ENCODE results near the gene ARHGAP33.

Gene ARHGAP33

DNA sequence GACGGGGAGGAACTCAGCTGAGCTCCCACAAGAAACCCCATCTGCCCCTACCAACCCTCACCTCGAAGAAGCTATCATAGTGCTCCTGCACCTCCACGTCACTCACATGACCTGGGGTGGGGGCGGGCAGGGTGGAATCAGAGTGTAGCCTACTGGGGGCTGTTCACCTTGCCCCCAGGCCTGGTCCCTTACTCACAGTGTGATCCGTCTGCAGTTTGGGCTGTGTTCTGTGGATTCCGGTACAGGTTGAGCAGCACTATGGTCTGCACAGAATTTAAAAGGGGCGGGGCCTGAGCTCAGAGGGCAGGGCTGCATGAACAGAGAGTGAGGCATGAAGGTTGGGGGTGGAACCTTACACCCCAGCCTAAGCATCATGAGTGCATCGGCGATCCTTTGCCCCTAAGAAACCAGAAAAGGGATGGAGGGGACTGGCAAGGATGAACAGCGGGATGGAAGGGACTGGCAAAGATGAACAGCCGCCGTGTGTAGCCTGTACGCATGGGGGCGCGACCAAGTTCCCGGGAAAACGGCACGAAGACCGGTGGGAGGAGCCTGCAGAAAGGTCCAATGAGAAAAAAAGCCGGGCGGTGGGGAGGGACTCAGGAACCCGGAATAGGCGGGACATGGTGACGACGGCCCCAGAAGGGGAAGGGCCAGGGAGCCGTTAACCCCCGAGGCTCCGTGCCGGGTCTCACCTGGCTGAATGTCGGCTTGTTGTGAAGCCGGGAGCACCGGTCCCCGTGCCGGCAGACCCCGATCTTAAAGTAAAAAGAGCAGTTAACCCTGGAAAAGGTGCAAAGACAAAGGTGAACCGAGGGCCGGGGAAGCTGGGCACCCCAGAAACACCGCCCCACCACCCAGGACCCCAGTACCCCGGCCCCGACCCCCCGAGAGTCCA, 30.7 kb upstream of the ARHGAP33 start:
- peak overlapping the region; percentile 85 for H3K4me3 ChIP-seq (ENCODE audit: low read length, poor library complexity, severe bottlenecking)
- no peaks in the 10 kb centered on the region for H4K20me1 ChIP-seq (ENCODE audit: insufficient read depth, low read length, poor library complexity, severe bottlenecking)
- peaks cover 24% of the 10 kb centered on the region for H3K4me1 ChIP-seq (ENCODE audit: insufficient read depth, low read length, poor library complexity, severe bottlenecking)
- H3K27me3 ChIP-seq (ENCODE audit: insufficient read depth, low read length, poor library complexity, severe bottlenecking) = no peaks in the 10 kb centered on the region
- TF ChIP-seq, protein P1, sequence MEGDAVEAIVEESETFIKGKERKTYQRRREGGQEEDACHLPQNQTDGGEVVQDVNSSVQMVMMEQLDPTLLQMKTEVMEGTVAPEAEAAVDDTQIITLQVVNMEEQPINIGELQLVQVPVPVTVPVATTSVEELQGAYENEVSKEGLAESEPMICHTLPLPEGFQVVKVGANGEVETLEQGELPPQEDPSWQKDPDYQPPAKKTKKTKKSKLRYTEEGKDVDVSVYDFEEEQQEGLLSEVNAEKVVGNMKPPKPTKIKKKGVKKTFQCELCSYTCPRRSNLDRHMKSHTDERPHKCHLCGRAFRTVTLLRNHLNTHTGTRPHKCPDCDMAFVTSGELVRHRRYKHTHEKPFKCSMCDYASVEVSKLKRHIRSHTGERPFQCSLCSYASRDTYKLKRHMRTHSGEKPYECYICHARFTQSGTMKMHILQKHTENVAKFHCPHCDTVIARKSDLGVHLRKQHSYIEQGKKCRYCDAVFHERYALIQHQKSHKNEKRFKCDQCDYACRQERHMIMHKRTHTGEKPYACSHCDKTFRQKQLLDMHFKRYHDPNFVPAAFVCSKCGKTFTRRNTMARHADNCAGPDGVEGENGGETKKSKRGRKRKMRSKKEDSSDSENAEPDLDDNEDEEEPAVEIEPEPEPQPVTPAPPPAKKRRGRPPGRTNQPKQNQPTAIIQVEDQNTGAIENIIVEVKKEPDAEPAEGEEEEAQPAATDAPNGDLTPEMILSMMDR (conservative IDR thresholded peaks at IDR 0.05; ENCODE audit: low read length) = peak; percentile 48
- no peak for TF ChIP-seq EZH2phosphoT487 (IDR thresholded peaks at IDR 0.05; ENCODE audit: borderline replicate concordance)
- peak overlapping the region; percentile 69 for H2AFZ ChIP-seq (ENCODE audit: low read length)
- H3F3A ChIP-seq (ENCODE audit: low read depth) = no peaks in the 10 kb centered on the region
- H3K36me3 ChIP-seq (ENCODE audit: insufficient read depth, low read length) = no peaks in the 10 kb centered on the region
- H3K9me2 ChIP-seq (replicated peaks; ENCODE audit: low read depth, low read length) = no peaks in the 10 kb centered on the region
- peak overlapping the region; percentile 92 for H3K9ac ChIP-seq (ENCODE audit: low read depth, low read length, poor library complexity, severe bottlenecking)
- peaks cover 16% of the 10 kb centered on the region for H3K79me2 ChIP-seq (ENCODE audit: insufficient read depth, low read length)
- peak overlapping the region; percentile 72 for H3K4me2 ChIP-seq (ENCODE audit: low read depth, low read length, poor library complexity, severe bottlenecking)
- no peaks in the 10 kb centered on the region for H3K9me3 ChIP-seq (ENCODE audit: insufficient read depth, low read depth, low read length)

DNA sequence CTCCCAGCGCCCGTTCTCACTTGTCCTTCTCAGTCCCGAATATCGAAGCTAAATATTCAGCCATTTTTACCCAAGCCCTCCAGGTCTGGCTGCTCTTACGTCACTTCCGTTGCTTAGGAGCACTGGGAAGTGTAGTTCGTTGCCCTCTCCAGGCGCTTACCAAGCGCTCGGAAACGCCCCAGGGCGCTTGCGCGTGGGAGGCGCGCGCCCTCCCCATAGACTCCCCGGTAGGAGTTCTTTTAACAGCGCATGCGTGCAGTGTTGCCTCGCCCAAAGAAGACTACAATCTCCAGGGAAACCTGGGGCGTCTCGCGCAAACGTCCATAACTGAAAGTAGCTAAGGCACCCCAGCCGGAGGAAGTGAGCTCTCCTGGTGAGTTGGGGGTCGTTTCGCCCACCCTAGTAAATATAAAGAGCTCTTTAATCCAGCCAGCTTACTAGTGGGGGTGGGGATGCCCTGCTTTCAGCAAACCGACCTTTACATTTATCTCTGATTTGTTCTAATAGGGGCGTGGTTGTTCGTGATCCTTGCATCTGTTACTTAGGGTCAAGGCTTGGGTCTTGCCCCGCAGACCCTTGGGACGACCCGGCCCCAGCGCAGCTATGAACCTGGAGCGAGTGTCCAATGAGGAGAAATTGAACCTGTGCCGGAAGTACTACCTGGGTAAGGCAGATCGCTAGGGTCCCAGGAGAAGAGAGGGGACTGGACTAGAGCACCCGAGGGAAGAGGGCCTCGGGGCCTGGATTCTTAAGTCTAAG, 29.9 kb upstream of the ARHGAP33 start, which contains the start of the genes PSENEN and U2AF1L4:
PSENEN (plus strand) TSS at position 324 of the 759 bp plus-strand sequence; CDS start at position 604, 280 bp downstream.
U2AF1L4 (minus strand) TSS at position 91 of the 759 bp plus-strand sequence; CDS start at position 64, 27 bp downstream.
- Histone ChIP-seq H4K20me1 (ENCODE audit: insufficient read depth, low read length, poor library complexity, severe bottlenecking) (no peaks in the 10 kb centered on the region), H3K9me2 (replicated peaks; ENCODE audit: low read depth, low read length) (no peaks in the 10 kb centered on the region), H2AFZ (ENCODE audit: low read length) (peak within 1 kb of the TSS; percentile 69), H3K4me3 (ENCODE audit: low read length, poor library complexity, severe bottlenecking) (peak within 1 kb of the TSS; percentile 85), H3K79me2 (ENCODE audit: insufficient read depth, low read length) (peaks cover 22% of the 10 kb centered on the region), H3K4me1 (ENCODE audit: insufficient read depth, low read length, poor library complexity, severe bottlenecking) (peaks cover 30% of the 10 kb centered on the region), H3K27me3 (ENCODE audit: insufficient read depth, low read length, poor library complexity, severe bottlenecking) (no peaks in the 10 kb centered on the region), H3K9ac (ENCODE audit: low read depth, low read length, poor library complexity, severe bottlenecking) (peak within 1 kb of the TSS; percentile 92), H3K4me2 (ENCODE audit: low read depth, low read length, poor library complexity, severe bottlenecking) (peak within 1 kb of the TSS; percentile 93), H3F3A (ENCODE audit: low read depth) (no peaks in the 10 kb centered on the region), H3K36me3 (ENCODE audit: insufficient read depth, low read length) (no peaks in the 10 kb centered on the region), H3K9me3 (ENCODE audit: insufficient read depth, low read depth, low read length) (no peaks in the 10 kb centered on the region)
- TF ChIP-seq, protein P1 (conservative IDR thresholded peaks at IDR 0.05; ENCODE audit: low read length) = no peak
- TF ChIP-seq EZH2phosphoT487 (IDR thresholded peaks at IDR 0.05; ENCODE audit: borderline replicate concordance) = no peak

DNA sequence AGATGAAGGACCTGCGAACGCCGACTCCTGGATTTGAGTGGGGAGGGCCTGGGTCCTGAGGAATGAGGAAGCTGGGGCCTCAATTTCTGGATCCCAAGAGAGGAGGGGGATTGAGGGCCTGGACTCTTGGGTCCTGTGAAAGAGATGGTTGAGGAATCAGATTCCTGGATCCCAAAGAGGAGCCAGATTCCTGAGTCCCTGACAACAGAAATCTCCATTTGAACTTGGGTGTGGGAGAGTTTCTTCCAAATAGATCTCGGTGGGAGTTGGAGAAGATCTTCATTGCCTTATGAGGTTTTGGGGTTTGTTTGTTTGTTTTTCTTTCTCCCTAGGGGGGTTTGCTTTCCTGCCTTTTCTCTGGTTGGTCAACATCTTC, 29.3 kb upstream of the ARHGAP33 start:
- Histone ChIP-seq H3K79me2 (ENCODE audit: insufficient read depth, low read length) (peaks cover 22% of the 10 kb centered on the region), H3K9ac (ENCODE audit: low read depth, low read length, poor library complexity, severe bottlenecking) (peak overlapping the region; percentile 86), H2AFZ (ENCODE audit: low read length) (peak overlapping the region; percentile 53; the same call in 1 of the 2 replicates), H3K9me3 (ENCODE audit: insufficient read depth, low read depth, low read length) (no peaks in the 10 kb centered on the region), H3K4me3 (ENCODE audit: low read length, poor library complexity, severe bottlenecking) (peak overlapping the region; percentile 85), H3K9me2 (replicated peaks; ENCODE audit: low read depth, low read length) (no peaks in the 10 kb centered on the region), H4K20me1 (ENCODE audit: insufficient read depth, low read length, poor library complexity, severe bottlenecking) (no peaks in the 10 kb centered on the region), H3K27me3 (ENCODE audit: insufficient read depth, low read length, poor library complexity, severe bottlenecking) (no peaks in the 10 kb centered on the region), H3F3A (ENCODE audit: low read depth) (no peaks in the 10 kb centered on the region), H3K4me2 (ENCODE audit: low read depth, low read length, poor library complexity, severe bottlenecking) (peak overlapping the region; percentile 93), H3K36me3 (ENCODE audit: insufficient read depth, low read length) (no peaks in the 10 kb centered on the region), H3K4me1 (ENCODE audit: insufficient read depth, low read length, poor library complexity, severe bottlenecking) (peaks cover 30% of the 10 kb centered on the region)
- no peak for TF ChIP-seq EZH2phosphoT487 (IDR thresholded peaks at IDR 0.05; ENCODE audit: borderline replicate concordance)
- TF ChIP-seq, protein P1 (conservative IDR thresholded peaks at IDR 0.05; ENCODE audit: low read length) = no peak

Measured in Loucy (cell line).